ENCODE measurements around the gene INO80D.
A peak's percentile ranks its signal among the peaks of the same experiment; 100 is the strongest.
"Not testable (repeated sequence)": the region's sequence is repeated elsewhere in the genome, so short reads cannot be mapped to it uniquely, and the experiment has no call there.

The INO80D gene

DNA sequence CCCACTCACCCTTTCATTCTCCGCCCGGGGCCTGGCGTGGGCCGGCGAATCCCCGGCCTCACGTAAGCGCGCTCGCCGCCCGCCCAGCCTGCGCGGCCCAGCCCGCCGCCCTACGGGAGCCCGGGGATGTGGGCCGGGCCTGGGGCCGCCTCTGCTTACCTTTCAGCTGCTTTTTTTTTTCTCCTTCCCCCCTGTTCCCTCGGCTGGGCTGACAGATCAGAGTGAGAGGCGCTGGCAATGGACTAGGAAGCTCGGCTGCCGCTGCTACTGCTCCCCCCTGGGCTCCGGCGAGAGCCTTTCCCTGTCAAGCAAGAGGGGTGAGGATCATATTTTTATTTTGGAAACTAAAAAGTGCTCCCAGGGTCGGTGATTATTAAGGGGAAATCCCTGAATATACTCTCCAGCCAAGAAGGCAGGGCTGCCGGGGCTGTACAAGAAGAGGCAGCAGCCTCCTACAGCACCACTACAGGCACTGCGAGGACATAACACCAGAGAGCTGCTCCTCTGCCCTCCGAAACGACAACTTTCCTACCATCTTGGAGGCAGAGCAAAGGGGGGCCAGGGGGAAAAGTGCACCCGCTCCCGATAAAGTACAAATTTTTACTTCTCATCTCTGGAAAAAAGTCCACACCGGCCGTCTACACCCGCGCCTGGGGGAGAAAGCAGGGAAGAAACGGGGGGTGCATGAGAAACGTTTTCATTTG is at the start of gene INO80D:
Gene INO80D, minus strand, starts transcription at position 433 of the 704 bp plus-strand sequence. CDS start 23,158 bp downstream, outside the sequence.
- in situ Hi-C loops (cut with HindIII; ENCODE audit: low pct_unique_long_range_greater_than_20kb, low sequenced_read_pairs), result no loop called here
- no peak for TF ChIP-seq JUND (IDR thresholded peaks at IDR 0.05; ENCODE audit: low read depth)
- peak in 1 of 2 experiments; percentile 83 for DNase-seq (ENCODE audit: low read depth in 1 of 2, low spot score in 1 of 2)

DNA sequence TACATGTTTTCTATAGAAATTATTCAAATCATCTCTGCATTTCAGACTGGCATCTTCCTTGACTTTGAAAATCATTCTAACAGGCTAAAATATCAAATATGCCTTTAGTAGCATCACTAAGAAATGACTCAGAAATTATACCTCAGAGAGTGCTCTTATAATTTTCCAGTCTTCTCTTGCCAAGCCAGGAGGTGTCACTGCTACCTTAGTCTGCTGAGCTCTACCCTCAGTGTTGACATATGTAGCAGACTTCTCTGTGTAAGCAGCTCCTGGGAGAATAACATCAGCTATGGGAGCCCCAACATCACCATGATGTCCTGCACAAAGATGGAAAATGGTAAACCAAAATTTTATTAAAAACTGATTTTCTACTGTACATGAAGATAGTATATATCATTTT is 41.7 kb upstream of the INO80D start:
- in situ Hi-C loops (cut with HindIII; ENCODE audit: low pct_unique_long_range_greater_than_20kb, low sequenced_read_pairs), result no loop called here
- DNase-seq (ENCODE audit: low read depth in 1 of 2, low spot score in 1 of 2), result peak in 1 of 2 experiments; percentile 43
- no peak for TF ChIP-seq JUND (IDR thresholded peaks at IDR 0.05; ENCODE audit: low read depth)

- in situ Hi-C loops (cut with HindIII; ENCODE audit: low pct_unique_long_range_greater_than_20kb, low sequenced_read_pairs), result no loop called here
- no peak for TF ChIP-seq JUND (IDR thresholded peaks at IDR 0.05; ENCODE audit: low read depth)
- no peak for DNase-seq (ENCODE audit: low read depth in 1 of 2, low spot score in 1 of 2)
Measured at GRCh38 chr2:206125901-206126300, 39.9 kb upstream of the INO80D start.

DNA sequence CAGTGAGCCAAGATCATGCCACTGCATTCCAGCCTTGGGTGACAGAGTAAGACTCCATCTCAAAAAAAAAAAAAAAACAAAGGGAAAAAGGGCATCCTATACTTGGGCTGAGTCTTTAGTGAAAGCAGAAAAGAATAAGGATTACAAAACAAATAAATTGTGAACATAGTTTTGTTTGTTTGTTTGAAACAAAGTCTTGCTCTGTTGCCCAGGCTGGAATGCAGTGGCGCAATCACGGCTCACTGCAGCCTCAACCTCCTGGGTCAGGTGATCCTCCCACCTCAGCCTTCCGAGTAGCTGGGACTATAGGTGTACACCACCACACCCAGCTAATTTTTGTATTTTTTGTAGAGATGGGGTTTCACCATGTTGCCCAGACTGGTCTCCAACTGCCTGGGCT is 36.6 kb upstream of the INO80D start:
- DNase-seq (ENCODE audit: low read depth in 1 of 2, low spot score in 1 of 2); in situ Hi-C loops (cut with HindIII; ENCODE audit: low pct_unique_long_range_greater_than_20kb, low sequenced_read_pairs): not testable (repeated sequence)

GRCh38 chr2:206116278-206116677 is 30.3 kb upstream of the INO80D start:
- TF ChIP-seq JUND (IDR thresholded peaks at IDR 0.05; ENCODE audit: low read depth), result no peak
- in situ Hi-C loops (cut with HindIII; ENCODE audit: low pct_unique_long_range_greater_than_20kb, low sequenced_read_pairs), result no loop called here
- DNase-seq (ENCODE audit: low read depth in 1 of 2, low spot score in 1 of 2), result no peak

DNA sequence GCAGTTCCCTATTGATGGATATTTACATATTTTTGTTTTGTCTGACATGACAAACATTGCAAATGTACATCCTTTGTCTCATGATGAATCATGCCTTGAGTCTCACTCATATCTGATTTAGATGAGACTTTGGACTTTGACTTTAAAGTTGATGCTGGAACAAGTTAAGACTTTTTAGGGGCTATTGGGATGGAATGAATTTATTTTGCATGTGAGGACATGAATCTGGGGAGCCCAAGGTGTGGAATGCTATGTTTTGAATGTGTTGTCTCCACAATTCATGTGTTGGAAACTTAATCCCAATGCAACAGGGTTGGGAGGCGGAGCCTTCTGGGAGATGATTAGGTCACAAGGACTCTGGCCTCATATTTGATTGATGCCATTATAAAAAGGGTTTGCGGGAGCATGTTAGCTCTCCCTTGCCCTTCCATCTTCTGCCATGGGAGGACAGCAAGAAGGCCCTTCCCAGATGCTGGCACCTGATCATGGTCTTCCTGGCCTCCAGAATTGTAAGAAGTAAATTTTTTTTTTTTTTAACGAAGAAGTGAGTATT is 29.1 kb upstream of the INO80D start:
- no peak for TF ChIP-seq JUND (IDR thresholded peaks at IDR 0.05; ENCODE audit: low read depth)
- DNase-seq (ENCODE audit: low read depth in 1 of 2, low spot score in 1 of 2), result no peak
- in situ Hi-C loops (cut with HindIII; ENCODE audit: low pct_unique_long_range_greater_than_20kb, low sequenced_read_pairs), result no loop called here

DNA sequence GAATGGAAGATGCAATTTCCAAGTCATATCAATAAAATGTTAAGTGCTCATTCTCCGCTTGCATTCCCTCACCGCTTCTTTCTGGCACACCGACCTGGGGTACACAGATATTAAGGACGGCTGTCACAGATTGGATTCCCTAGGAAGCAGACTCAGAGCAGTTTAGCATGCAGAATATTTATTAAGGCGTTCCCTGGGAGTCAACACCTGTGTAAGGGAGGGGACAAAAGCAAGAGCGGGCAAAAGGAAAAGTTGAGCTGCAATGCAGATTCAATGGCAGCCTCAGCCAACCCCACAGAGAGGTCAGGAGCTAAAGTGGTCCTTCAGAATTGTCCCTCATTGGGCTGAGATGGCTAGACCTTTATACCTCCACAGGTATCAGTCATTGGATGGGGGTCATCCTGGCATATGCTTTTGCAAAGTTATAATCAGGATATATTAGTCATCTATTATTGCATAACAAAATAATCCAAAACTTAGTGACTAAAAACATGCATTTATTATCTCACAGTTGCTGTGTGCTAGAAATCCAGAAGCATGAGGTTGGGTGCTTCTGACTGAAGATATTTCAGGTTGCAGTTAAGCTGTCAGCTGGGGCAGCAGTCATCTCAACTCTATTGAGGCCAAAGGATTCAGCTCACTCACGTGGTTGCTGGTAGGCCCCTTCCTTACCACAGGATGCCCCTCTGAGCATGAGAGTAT is 27.0 kb upstream of the INO80D start:
- TF ChIP-seq JUND (IDR thresholded peaks at IDR 0.05; ENCODE audit: low read depth), result no peak
- in situ Hi-C loops (cut with HindIII; ENCODE audit: low pct_unique_long_range_greater_than_20kb, low sequenced_read_pairs), result no loop called here
- DNase-seq (ENCODE audit: low read depth in 1 of 2, low spot score in 1 of 2), result no peak

GRCh38 chr2:206112108-206112507 is 26.1 kb upstream of the INO80D start:
- no peak for TF ChIP-seq JUND (IDR thresholded peaks at IDR 0.05; ENCODE audit: low read depth)
- no peak for DNase-seq (ENCODE audit: low read depth in 1 of 2, low spot score in 1 of 2)
- in situ Hi-C loops (cut with HindIII; ENCODE audit: low pct_unique_long_range_greater_than_20kb, low sequenced_read_pairs), result no loop called here

GRCh38 chr2:206108713-206109112 is 22.7 kb upstream of the INO80D start:
- in situ Hi-C loops (cut with HindIII; ENCODE audit: low pct_unique_long_range_greater_than_20kb, low sequenced_read_pairs), result no loop called here
- no peak for DNase-seq (ENCODE audit: low read depth in 1 of 2, low spot score in 1 of 2)

DNA sequence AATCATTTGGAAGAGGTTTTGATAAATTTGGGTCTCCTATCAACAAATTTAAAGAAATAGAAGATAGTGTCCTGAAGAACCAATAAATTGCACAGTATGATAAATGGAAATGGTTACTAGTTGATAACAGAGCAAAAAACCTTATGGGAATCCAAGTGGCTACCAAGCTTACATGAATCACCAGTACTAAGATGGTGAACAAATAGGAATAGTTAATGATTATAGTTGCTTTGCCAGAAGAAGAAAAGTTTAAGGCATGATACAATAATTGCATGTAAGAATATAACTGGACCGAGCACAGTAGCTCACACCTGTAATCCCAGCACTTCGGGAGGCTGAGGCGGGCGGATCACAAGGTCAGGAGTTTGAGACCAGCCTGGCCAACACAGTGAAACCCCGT is 19.6 kb upstream of the INO80D start:
- TF ChIP-seq JUND (IDR thresholded peaks at IDR 0.05; ENCODE audit: low read depth), result no peak
- no peak for DNase-seq (ENCODE audit: low read depth in 1 of 2, low spot score in 1 of 2)
- in situ Hi-C loops (cut with HindIII; ENCODE audit: low pct_unique_long_range_greater_than_20kb, low sequenced_read_pairs), result no loop called here

More at GRCh38 chr2:206108713-206109112, 22.7 kb upstream of the INO80D start:
- no peak for TF ChIP-seq JUND (IDR thresholded peaks at IDR 0.05; ENCODE audit: low read depth)

- in situ Hi-C loops (cut with HindIII; ENCODE audit: low pct_unique_long_range_greater_than_20kb, low sequenced_read_pairs), result no loop called here
- TF ChIP-seq JUND (IDR thresholded peaks at IDR 0.05; ENCODE audit: low read depth), result no peak
- no peak for DNase-seq (ENCODE audit: low read depth in 1 of 2, low spot score in 1 of 2)
Measured at GRCh38 chr2:206105038-206105437, 19.1 kb upstream of the INO80D start.

GRCh38 chr2:206098872-206099271 is 12.9 kb upstream of the INO80D start:
- in situ Hi-C loops (cut with HindIII; ENCODE audit: low pct_unique_long_range_greater_than_20kb, low sequenced_read_pairs); DNase-seq (ENCODE audit: low read depth in 1 of 2, low spot score in 1 of 2): not testable (repeated sequence)

DNA sequence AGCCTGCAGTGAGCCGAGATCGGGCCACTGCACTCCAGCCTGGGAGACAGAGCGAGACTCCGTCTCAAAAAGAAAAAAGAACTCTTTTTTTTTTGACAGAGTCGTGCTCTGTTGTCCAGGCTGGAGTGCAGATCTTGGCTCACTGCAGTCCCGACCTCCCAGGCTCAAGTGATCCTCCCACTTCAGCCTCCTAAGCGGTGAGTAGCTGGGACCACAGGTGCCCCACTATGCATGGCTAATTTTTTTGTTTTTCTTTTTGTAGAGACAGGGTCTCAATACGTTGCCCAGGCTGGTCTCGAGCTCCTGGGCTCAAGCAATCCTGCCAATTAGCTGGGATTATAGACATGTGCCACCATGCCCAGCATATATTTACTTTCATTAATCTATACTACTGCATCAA is 12.5 kb upstream of the INO80D start:
- DNase-seq (ENCODE audit: low read depth in 1 of 2, low spot score in 1 of 2), result no peak
- in situ Hi-C loops (cut with HindIII; ENCODE audit: low pct_unique_long_range_greater_than_20kb, low sequenced_read_pairs), result no loop called here
- no peak for TF ChIP-seq JUND (IDR thresholded peaks at IDR 0.05; ENCODE audit: low read depth)
